GM19438 (cell line): ENCODE results near the gene PLA2R1.

Source experiments
- ATAC-seq: cut with Tn5 transposase; IDR thresholded peaks from one replicate; pipeline ENCODE4 v1.9.1; 2021; ENCODE audit warnings: low read depth; ENCODE audit not compliant: unreplicated experiment

Gene PLA2R1

DNA sequence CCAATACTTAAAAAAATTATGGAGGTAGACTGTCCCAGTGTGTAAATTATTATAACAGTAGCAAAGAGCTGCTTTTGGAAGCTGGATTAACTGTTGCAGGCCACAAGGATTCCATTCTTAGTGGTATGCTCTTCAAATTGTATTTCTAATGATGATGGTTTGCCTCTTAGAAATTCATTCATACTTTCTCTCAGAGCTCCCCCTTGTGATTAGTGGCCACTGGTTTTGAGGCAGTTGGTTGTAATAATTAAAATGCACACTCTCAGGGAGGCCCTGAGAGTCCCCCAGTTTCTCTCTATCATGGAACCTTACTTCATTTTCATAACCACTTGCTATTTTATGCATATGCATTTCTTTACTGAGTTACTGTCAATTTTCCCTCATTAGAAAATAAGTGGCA lies 122.5 kb downstream of the PLA2R1 start:
- peak; percentile 69 for ATAC-seq

GRCh38 chr2:159938395-159938794 lies 124.0 kb downstream of the PLA2R1 start:
- no peak for ATAC-seq

DNA sequence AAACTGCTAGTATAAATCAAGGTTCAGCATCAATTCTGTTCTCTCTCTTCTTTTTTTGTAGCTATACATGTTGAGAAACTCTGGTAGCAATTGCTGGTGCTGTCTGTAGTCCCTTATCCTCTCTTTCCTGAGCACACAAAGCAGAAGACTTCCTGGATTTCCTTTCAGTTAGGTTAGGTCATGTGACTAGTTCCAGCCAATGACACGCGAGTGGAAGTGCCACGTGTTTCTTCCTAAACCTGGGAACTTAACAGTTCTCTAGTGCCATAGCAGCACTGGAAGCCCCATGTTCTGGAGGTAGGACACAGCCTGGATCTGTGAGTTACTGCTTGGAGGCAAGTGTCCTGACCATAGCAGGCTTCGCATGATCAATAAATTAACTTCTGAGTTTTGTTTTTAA lies 125.9 kb downstream of the PLA2R1 start:
- no peak for ATAC-seq

DNA sequence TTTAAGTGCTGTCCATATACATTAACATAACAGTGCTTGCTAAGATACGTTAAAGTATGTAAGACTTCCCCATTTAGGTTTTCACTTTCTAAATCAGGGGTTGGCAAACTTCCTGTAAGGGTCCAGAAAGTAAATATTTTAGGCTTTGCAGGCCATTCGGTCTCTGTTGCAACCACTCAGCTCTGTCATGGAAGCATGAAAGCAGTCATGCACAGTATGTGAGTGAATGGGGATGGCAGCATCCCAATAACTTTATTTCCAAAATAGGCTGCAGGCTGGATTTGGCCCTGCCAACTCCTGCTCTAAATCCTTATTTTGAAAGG lies 128.7 kb downstream of the PLA2R1 start:
- peak; percentile 90 for ATAC-seq

DNA sequence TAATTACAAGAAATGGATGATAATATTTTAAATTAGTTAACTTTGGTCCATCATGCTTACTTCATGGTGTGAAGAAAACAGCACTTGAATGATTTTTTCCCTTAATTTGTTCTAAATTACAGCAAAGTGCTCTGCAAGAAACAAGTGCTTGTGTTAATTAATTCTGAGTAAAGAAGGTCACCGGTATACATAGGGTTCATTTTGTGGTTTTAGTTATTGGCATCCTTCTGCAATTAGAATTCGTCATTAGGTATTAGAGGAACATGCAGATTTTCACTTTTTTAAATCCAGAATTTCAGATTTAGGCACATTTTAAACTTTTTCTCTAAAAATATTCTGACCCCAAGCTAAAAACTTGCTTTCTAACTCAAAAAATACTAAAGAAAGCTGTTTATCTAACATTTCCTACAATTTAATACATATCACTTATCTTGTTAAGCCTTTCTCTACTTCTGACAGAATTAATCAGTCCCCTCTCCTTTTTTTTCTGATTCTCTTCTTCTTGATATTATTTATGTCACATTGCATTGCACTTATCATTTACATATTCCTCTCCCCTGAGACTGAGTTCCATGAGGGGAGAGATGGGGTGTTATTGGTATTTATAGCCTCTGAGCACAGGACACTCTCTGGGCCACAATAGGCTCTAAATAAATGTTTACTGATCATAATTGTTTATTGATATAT lies 129.2 kb downstream of the PLA2R1 start:
- no peak for ATAC-seq

- ATAC-seq, result no peak
Observed at GRCh38 chr2:159926695-159927094, 135.7 kb downstream of the PLA2R1 start.

GRCh38 chr2:159925975-159926374 lies 136.4 kb downstream of the PLA2R1 start:
- ATAC-seq, result no peak

DNA sequence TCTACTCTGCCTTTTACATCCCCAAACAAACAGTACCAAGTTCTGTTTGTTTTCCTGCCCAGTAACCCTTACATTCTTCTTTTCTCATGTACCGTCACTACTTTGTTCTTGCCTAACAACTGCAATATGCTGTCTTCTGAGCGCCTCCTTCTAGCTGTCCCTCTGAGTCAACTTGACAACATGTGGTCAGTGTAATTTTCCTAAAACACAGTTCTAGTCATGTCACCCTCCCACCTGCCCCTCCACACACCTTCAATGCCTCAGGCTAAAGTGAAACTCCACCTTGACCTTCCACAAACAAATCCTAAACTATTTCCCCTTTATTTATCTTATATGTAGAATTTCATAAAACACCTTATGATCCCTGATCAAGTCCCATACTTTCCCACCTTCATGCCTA lies 139.9 kb downstream of the PLA2R1 start:
- no peak for ATAC-seq

DNA sequence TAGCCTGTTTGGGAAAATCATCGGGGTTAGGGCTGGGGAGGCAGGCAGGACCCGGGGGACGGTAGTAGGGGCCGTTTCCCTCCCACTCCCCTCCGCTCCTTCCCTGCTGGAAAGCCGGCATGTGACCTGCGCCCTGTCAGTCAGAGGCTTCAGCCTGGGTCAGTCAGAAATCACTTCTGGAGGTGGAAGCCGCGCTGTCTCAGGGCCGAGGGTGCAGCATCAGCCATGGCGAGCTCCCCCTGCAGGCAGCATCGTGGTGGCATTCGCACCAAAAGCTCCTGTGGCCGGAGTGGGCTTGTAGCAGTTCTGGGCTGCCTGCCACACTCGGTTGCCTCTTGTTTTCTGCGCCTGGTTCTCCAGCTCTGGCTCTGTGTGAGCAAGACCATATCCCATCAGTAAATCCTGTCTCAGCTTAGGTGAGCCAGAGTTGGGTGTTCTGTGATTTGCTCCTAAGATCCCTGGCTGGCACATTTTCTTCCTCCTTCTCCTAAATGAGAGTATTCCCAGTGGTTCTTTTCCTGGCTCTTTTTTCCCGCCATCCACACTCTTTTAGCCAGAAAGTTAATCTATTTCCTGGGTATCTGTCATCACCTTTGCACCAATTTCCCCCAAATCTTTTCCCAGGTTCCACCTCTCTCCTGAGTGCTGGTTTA lies 140.5 kb downstream of the PLA2R1 start:
- ATAC-seq, result peak; percentile 98

DNA sequence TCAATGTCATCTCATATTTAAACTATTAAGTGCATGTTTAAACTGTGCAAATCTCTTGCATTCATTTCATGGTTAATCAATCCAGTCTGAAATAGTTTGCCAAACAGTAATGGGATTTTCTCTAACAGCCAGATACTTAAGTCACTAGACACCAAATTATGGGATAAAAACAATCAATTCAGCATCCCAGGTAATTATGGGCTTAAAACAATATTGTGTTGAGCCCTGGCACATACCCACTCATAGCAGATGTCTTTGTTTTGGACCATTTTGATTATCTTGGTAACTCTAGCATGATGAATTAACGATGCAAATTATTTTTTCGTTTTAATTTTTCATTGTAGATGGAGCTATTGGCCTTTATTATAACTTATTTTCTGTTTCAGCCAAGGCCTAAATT lies 145.9 kb downstream of the PLA2R1 start:
- no peak for ATAC-seq

- no peak for ATAC-seq
Observed at GRCh38 chr2:159913900-159914299, 148.5 kb downstream of the PLA2R1 start.

- no peak for ATAC-seq
Observed at GRCh38 chr2:159912580-159912979, 149.8 kb downstream of the PLA2R1 start.

GRCh38 chr2:159910951-159911350 lies 151.5 kb downstream of the PLA2R1 start:
- no peak for ATAC-seq

- ATAC-seq, result no peak
Observed at GRCh38 chr2:159908623-159909022, 153.8 kb downstream of the PLA2R1 start.

- ATAC-seq, result no peak
Observed at GRCh38 chr2:159907909-159908308, 154.5 kb downstream of the PLA2R1 start.

- no peak for ATAC-seq
Observed at GRCh38 chr2:159905926-159906714, 156.3 kb downstream of the PLA2R1 start.

- peak; percentile 52 for ATAC-seq
Observed at GRCh38 chr2:159904959-159905305, 157.5 kb downstream of the PLA2R1 start.

GRCh38 chr2:159904127-159904958 lies 158.1 kb downstream of the PLA2R1 start, which contains the start of gene LY75:
LY75 (minus strand) TSS chr2:159904756.
- ATAC-seq, result peak; percentile 75

GRCh38 chr2:159903443-159904126 lies 158.8 kb downstream of the PLA2R1 start:
- peak; percentile 20 for ATAC-seq

- no peak for ATAC-seq
Observed at GRCh38 chr2:159902722-159903121, 159.7 kb downstream of the PLA2R1 start.
